Prostate gland (tissue), 2 donors: Measurements from ENCODE around the gene FRMD1. TPM values are rescaled to one million over a fixed set of nuclear protein-coding genes. Genes with fewer than 3 reads are reported as not detected.

Experiments
- DNase-seq: peaks from one replicate; pipeline ENCODE4 v3.0.0-alpha.2; 2019; ENCODE audit warnings: low spot score
- H3K27ac ChIP-seq, 2 donors: fragments of 200-600 bp; sonication (generic); 2 replicates each; pipeline ENCODE4 v1.5.1; 2017 to 2019
- H3K27me3 ChIP-seq: fragments of 200-600 bp; sonication (generic); replicated peaks from 2 replicates; pipeline ENCODE4 v1.5.1; 2019; ENCODE audit not compliant: insufficient read depth
- H3K36me3 ChIP-seq, 2 donors: fragments of 200-600 bp; sonication (generic); 1 replicate in 1 of 2; 2 replicates in 1 of 2; pipeline versions ENCODE4 v1.5.1 to v1.8.1; 2017 to 2019
- H3K4me1 ChIP-seq: fragments of 200-600 bp; sonication (generic); replicated peaks from 2 replicates; pipeline ENCODE4 v1.5.1; 2019
- H3K4me3 ChIP-seq, 2 donors: fragments of 200-600 bp; sonication (generic); 2 replicates each; pipeline ENCODE4 v1.5.1; 2017 to 2019
- H3K9me3 ChIP-seq: fragments of 200-600 bp; sonication (generic); 2 replicates; pipeline ENCODE4 v1.5.1; 2017
- POLR2A ChIP-seq: fragments of 450-650 bp; IDR thresholded peaks from one replicate; pipeline ENCODE4 v1.6.1; 2016; ENCODE audit warnings: antibody characterized with exemption, mild to moderate bottlenecking
- POLR2AphosphoS5 ChIP-seq: sonication (generic); formaldehyde crosslinking; IDR thresholded peaks from one replicate; pipeline ENCODE4 v1.6.1; 2017; ENCODE audit warnings: antibody characterized with exemption
- WGBS: methylation state at CpG from one replicate; pipeline ENCODE4 v1.1.5; 2018; 5-methylcytosine and 5-hydroxymethylcytosine counted together
- intact Hi-C: fragments of 100-400 bp; cut with DNase I; formaldehyde crosslinking; loops from one replicate; pipeline ENCODE4 v1.14.2; 2022
- total RNA-seq, 2 donors: library from RNA; depleted of rRNA; stranded (reverse); fragments of >200 nt; gene quantifications; one replicate each; pipeline ENCODE4 v1.1.0, GENCODE V29; 2016
- TF ChIP-seq, protein P1 (sequence below), 4 experiments: fragments of 200-600 bp in 2 of 4; fragments of 450-650 bp in 2 of 4; sonication (generic) in 2 of 4; IDR thresholded peaks; 1 replicate in 3 of 4; 2 replicates in 1 of 4; pipeline ENCODE4 v1.5.1; 2016 to 2019; ENCODE audit warnings: antibody characterized with exemption in 4 of 4, mild to moderate bottlenecking in 2 of 4, moderate library complexity in 2 of 4

Gene FRMD1
- total RNA-seq, 2 donors from 2014 or later = 0.18 to 2.2 TPM

DNA sequence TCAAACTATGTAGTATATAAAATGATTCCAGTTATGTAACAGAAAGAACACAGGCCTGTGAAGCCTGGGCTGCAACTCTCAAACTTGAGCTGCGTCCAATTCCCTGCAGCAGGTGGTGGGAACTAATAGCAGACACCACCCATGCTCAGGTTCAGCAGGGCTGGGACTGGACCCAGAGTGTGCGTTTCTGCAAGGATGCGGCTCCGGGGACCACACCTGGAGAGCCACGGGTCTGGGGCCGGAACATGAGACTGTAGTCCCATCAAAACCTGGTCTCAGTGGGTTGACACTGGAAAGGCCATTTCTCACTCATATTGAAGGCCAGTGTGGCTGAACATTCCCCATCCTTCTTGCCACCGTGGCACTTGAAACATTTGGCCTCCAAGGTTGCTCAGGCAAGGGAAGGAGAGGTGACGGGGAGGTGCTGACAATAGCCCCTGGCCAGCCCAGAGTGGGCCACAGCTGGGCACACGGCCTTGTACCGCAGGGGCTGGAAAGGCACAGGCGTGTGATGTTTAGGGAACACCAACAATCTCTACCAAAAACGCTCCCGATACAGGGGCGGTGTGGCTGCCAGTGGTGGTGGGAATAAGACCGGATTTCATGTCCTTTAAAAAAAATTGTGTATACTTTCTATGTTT, 38.0 kb downstream of the FRMD1 start:
- TF ChIP-seq, protein P1, sequence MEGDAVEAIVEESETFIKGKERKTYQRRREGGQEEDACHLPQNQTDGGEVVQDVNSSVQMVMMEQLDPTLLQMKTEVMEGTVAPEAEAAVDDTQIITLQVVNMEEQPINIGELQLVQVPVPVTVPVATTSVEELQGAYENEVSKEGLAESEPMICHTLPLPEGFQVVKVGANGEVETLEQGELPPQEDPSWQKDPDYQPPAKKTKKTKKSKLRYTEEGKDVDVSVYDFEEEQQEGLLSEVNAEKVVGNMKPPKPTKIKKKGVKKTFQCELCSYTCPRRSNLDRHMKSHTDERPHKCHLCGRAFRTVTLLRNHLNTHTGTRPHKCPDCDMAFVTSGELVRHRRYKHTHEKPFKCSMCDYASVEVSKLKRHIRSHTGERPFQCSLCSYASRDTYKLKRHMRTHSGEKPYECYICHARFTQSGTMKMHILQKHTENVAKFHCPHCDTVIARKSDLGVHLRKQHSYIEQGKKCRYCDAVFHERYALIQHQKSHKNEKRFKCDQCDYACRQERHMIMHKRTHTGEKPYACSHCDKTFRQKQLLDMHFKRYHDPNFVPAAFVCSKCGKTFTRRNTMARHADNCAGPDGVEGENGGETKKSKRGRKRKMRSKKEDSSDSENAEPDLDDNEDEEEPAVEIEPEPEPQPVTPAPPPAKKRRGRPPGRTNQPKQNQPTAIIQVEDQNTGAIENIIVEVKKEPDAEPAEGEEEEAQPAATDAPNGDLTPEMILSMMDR (IDR thresholded peaks at IDR 0.05) = no peak
- TF ChIP-seq POLR2A (no peak), POLR2AphosphoS5 (no peak)
- no peak overlapping the region for H3K27ac ChIP-seq
- H3K9me3 ChIP-seq = no peaks in the 10 kb centered on the region
- no peaks in the 10 kb centered on the region for H3K4me1 ChIP-seq
- DNase-seq = no peak
- WGBS = 97% methylated on average over 15 of the region's 15 CpGs
- intact Hi-C loops = no loop called here
- no peak overlapping the region for H3K4me3 ChIP-seq
- H3K27me3 ChIP-seq = no peaks in the 10 kb centered on the region
- no peaks in the 10 kb centered on the region for H3K36me3 ChIP-seq

DNA sequence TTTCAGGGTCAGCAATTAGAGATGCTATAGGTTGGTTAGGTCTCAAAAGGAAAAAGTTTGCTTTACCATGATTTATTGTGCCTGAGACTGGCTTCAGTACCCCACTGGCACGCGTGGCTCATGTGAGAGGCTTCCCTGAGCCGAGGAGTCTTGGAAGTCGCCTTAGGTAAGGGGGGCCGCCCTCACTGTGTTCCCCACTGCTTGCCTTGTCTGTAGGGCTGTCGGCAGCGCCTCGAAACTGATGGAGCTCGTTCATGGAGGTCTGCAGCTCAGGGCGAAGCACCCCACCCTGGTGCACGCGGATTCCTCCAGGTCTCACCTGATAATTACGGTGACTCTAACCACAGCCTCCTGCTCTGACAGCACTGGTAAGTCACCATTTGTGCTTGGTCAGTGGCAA, 39.2 kb downstream of the FRMD1 start:
- WGBS = 88% methylated on average over 13 of the region's 13 CpGs
- Histone ChIP-seq H3K27ac (no peak overlapping the region), H3K4me3 (no peak overlapping the region), H3K4me1 (no peaks in the 10 kb centered on the region), H3K9me3 (no peaks in the 10 kb centered on the region), H3K27me3 (no peaks in the 10 kb centered on the region), H3K36me3 (no peaks in the 10 kb centered on the region)
- no peak for TF ChIP-seq POLR2A
- TF ChIP-seq, protein P1 (IDR thresholded peaks at IDR 0.05) = no peak
- TF ChIP-seq POLR2AphosphoS5 = no peak
- no peak for DNase-seq
- intact Hi-C loops = no loop called here

DNA sequence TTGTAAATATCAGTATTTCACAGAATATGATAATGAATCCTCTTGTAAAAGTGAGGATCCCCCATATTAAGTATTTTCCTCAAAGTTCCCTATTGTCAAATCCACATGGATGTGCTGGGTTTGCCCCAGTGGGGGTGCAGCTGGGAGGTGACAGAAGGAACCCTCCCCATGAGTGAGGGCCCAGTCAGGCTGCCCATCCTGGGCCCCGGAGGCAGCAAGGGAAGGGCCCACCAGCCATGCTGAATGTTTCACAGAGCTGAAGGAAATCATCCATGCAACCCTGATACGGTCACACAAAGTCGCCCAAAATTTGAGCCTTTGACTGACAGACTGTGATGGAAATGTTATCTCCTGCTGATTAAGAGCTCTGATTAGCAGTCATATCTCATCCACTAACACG, 39.7 kb downstream of the FRMD1 start:
- no peaks in the 10 kb centered on the region for H3K36me3 ChIP-seq
- H3K9me3 ChIP-seq = no peaks in the 10 kb centered on the region
- H3K27me3 ChIP-seq = no peaks in the 10 kb centered on the region
- no peak overlapping the region for H3K4me3 ChIP-seq
- intact Hi-C loops = no loop called here
- over 99% methylated on average over 4 of the region's 4 CpGs for WGBS
- no peak for DNase-seq
- TF ChIP-seq POLR2AphosphoS5 = no peak
- no peak for TF ChIP-seq POLR2A
- TF ChIP-seq, protein P1 (IDR thresholded peaks at IDR 0.05) = no peak
- no peaks in the 10 kb centered on the region for H3K4me1 ChIP-seq
- no peak overlapping the region for H3K27ac ChIP-seq

DNA sequence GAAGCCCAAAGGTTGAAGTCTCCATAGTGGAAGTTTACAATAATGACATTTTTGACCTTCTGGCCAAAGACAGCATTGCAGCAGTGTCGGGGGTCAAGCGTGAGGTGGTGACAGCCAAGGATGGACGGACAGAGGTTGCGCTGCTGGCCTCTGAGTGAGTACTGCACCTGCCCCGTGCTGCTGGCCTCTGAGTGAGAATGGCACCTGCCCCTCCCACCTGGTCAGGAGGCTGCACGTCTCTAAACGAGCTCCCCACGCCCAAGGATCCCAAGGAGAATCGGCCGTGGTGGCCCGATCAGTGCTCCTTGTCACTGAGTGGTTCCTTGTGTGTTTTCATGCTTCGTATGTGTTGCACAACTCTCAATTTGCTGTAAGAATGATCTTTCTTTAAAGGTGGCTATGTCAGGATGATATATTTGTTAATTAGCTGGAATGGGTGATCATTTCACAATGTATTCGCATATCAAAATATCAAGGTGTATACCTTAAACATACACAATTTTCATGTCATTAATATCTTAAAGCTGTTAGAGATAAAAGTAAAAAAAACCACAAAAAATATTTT, 40.4 kb downstream of the FRMD1 start:
- Histone ChIP-seq H3K27ac (no peak overlapping the region), H3K4me3 (no peak overlapping the region), H3K36me3 (no peaks in the 10 kb centered on the region), H3K4me1 (no peaks in the 10 kb centered on the region), H3K27me3 (no peaks in the 10 kb centered on the region), H3K9me3 (no peaks in the 10 kb centered on the region)
- DNase-seq = no peak
- intact Hi-C loops = no loop called here
- TF ChIP-seq POLR2A = no peak
- TF ChIP-seq, protein P1 (IDR thresholded peaks at IDR 0.05) = no peak
- no peak for TF ChIP-seq POLR2AphosphoS5
- 97% methylated on average over 13 of the region's 13 CpGs for WGBS

GRCh38 chr6:168037856-168038255, 41.2 kb downstream of the FRMD1 start:
- H3K4me1 ChIP-seq = no peaks in the 10 kb centered on the region
- no peaks in the 10 kb centered on the region for H3K36me3 ChIP-seq
- no peaks in the 10 kb centered on the region for H3K27me3 ChIP-seq
- 61% methylated on average over 5 of the region's 5 CpGs for WGBS
- intact Hi-C loops = no loop called here
- TF ChIP-seq POLR2AphosphoS5 = peak; percentile 40
- TF ChIP-seq, protein P1 (IDR thresholded peaks at IDR 0.05) = no peak
- no peak for TF ChIP-seq POLR2A
- no peak overlapping the region for H3K4me3 ChIP-seq
- no peak for DNase-seq
- H3K27ac ChIP-seq = no peak overlapping the region
- H3K9me3 ChIP-seq = no peaks in the 10 kb centered on the region
